HG03439 (cell line): Measurements from ENCODE around the gene THBS3.
"Not testable (repeated sequence)": the region's sequence is repeated elsewhere in the genome, so short reads cannot be mapped to it uniquely, and the experiment has no call there.

Experiments used
- ATAC-seq: cut with Tn5 transposase; IDR thresholded peaks from one replicate; pipeline ENCODE4 v1.9.1; 2021; ENCODE audit warnings: mild to moderate bottlenecking, moderate library complexity; ENCODE audit not compliant: unreplicated experiment

THBS3 gene

GRCh38 chr1:155208541-155209311, 1.0 kb upstream of the THBS3 start, which contains the start of gene MTX1:
Gene MTX1 (plus strand): TSS chr1:155208695. CDS start chr1:155208805, 110 bp downstream.
- ATAC-seq = peak; percentile 59

GRCh38 chr1:155206891-155207805, 549 bp downstream of the THBS3 start:
- ATAC-seq = no peak

GRCh38 chr1:155205969-155206593, 1.6 kb downstream of the THBS3 start:
- ATAC-seq = no peak

GRCh38 chr1:155205035-155205434, 2.7 kb downstream of the THBS3 start:
- ATAC-seq = no peak

- ATAC-seq = no peak
Measured at GRCh38 chr1:155202731-155203515, 4.8 kb downstream of the THBS3 start.

GRCh38 chr1:155202198-155202597, 5.5 kb downstream of the THBS3 start:
- ATAC-seq = no peak

- no peak for ATAC-seq
Measured at GRCh38 chr1:155200920-155201319, 6.8 kb downstream of the THBS3 start.

GRCh38 chr1:155199792-155200191, 7.9 kb downstream of the THBS3 start:
- ATAC-seq = no peak

GRCh38 chr1:155198547-155198906, 9.2 kb downstream of the THBS3 start:
- no peak for ATAC-seq

GRCh38 chr1:155197901-155198546, 9.7 kb downstream of the THBS3 start:
- ATAC-seq = no peak

- no peak for ATAC-seq
Measured at GRCh38 chr1:155196893-155197638, 10.6 kb downstream of the THBS3 start.

- no peak for ATAC-seq
Measured at GRCh38 chr1:155196103-155196892, 11.4 kb downstream of the THBS3 start.

GRCh38 chr1:155195201-155196102, 12.2 kb downstream of the THBS3 start:
- ATAC-seq = no peak

GRCh38 chr1:155193991-155194240, 13.8 kb downstream of the THBS3 start:
- ATAC-seq = not testable (repeated sequence)

GRCh38 chr1:155193275-155193990, 14.3 kb downstream of the THBS3 start:
- ATAC-seq = peak; percentile 56

GRCh38 chr1:155192346-155193274, 15.1 kb downstream of the THBS3 start:
- no peak for ATAC-seq
